ENCODE measurements around the gene ZNF330.

DNA sequence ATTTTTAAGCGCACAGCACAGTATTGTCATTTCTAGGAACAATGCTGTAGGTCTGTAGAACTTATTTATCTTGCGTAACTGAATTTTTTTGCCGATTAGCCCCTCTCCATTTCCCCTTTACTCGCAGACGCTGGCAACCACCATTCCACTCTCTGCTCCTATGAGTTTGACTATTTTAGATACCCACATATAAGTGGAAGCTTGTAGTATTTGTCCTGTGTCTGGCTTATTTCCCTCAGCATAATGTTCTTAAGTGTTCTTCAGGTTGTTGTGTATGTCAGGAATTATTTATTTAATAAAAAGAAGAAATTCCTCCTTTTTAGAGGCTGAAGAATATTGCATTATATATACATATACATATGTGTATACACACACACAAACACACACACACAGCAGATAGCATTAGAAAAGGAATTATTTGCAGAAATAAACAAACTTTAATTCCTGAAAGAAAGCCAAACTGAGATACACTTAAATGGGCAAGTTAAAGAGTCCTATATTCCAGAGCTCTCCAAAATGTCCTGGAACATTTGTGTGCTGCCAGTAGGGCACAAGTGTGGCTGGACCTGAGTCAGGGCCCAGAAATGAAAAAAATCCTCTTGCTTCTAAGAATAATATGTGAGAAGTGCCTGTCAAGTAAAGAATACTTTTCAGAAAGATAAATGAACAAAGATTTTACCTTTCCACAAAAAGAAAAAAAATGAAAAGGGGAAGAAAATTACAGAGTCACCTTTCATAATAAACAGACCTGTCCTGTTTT is 4.5 kb upstream of the ZNF330 start:
- TF ChIP-seq EZH2phosphoT487 (IDR thresholded peaks at IDR 0.05; ENCODE audit: low read depth), result no peak
- TF ChIP-seq, protein P1, sequence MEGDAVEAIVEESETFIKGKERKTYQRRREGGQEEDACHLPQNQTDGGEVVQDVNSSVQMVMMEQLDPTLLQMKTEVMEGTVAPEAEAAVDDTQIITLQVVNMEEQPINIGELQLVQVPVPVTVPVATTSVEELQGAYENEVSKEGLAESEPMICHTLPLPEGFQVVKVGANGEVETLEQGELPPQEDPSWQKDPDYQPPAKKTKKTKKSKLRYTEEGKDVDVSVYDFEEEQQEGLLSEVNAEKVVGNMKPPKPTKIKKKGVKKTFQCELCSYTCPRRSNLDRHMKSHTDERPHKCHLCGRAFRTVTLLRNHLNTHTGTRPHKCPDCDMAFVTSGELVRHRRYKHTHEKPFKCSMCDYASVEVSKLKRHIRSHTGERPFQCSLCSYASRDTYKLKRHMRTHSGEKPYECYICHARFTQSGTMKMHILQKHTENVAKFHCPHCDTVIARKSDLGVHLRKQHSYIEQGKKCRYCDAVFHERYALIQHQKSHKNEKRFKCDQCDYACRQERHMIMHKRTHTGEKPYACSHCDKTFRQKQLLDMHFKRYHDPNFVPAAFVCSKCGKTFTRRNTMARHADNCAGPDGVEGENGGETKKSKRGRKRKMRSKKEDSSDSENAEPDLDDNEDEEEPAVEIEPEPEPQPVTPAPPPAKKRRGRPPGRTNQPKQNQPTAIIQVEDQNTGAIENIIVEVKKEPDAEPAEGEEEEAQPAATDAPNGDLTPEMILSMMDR (IDR thresholded peaks at IDR 0.05; ENCODE audit: low read depth, low read length), result no peak
